Gastrocnemius medialis (tissue), 4 donors: ENCODE data around the gene CNTD1.

Experiments
- POLR2A ChIP-seq, 2 donors: fragments of 450-650 bp; IDR thresholded peaks; one replicate each; pipeline ENCODE4 v1.6.1; 2017; ENCODE audit warnings: antibody characterized with exemption in 2 of 2, mild to moderate bottlenecking in 2 of 2, moderate library complexity in 2 of 2
- TF ChIP-seq, protein P1 (sequence below), 5 experiments: fragments of 450-650 bp in 3 of 5; fragments of 200-600 bp in 2 of 5; sonication (generic) in 2 of 5; IDR thresholded peaks in 4 of 5; conservative IDR thresholded peaks in 1 of 5; 1 replicate in 4 of 5; 2 replicates in 1 of 5; pipeline ENCODE4 v1.5.1; 2016 to 2019; ENCODE audit warnings: antibody characterized with exemption in 5 of 5, mild to moderate bottlenecking in 3 of 5, moderate library complexity in 3 of 5

DNA sequence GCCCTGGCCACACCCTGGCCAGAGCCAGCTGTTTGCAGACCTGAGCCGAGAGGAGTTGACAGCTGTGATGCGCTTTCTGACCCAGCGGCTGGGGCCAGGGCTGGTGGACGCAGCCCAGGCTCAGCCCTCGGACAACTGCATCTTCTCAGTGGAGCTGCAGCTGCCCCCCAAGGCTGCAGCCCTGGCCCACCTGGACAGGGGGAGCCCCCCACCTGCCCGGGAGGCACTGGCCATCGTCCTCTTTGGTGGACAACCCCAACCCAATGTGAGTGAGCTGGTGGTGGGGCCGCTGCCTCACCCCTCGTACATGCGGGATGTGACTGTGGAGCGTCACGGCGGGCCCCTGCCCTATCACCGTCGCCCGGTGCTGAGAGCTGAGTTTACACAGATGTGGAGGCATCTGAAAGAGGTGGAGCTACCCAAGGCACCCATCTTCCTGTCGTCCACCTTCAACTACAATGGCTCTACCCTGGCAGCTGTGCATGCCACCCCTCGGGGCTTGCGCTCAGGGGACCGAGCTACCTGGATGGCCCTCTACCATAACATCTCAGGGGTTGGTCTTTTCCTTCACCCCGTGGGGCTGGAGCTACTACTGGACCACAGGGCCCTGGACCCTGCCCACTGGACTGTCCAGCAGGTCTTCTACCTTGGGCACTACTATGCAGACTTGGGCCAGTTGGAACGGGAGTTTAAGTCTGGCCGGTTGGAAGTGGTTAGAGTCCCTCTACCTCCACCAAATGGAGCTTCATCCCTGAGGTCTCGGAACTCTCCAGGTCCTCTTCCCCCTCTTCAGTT lies 46.3 kb downstream of the CNTD1 start:
- TF ChIP-seq POLR2A (IDR thresholded peaks at IDR 0.05) = no peak
- TF ChIP-seq, protein P1, sequence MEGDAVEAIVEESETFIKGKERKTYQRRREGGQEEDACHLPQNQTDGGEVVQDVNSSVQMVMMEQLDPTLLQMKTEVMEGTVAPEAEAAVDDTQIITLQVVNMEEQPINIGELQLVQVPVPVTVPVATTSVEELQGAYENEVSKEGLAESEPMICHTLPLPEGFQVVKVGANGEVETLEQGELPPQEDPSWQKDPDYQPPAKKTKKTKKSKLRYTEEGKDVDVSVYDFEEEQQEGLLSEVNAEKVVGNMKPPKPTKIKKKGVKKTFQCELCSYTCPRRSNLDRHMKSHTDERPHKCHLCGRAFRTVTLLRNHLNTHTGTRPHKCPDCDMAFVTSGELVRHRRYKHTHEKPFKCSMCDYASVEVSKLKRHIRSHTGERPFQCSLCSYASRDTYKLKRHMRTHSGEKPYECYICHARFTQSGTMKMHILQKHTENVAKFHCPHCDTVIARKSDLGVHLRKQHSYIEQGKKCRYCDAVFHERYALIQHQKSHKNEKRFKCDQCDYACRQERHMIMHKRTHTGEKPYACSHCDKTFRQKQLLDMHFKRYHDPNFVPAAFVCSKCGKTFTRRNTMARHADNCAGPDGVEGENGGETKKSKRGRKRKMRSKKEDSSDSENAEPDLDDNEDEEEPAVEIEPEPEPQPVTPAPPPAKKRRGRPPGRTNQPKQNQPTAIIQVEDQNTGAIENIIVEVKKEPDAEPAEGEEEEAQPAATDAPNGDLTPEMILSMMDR (IDR thresholded peaks at IDR 0.05 in 4 of 5, conservative IDR thresholded peaks at IDR 0.05 in 1 of 5) = no peak
